Fibroblast of lung (primary cell): ENCODE results near the gene CLUH. TPM values are rescaled to one million over a fixed set of nuclear protein-coding genes. Genes with fewer than 3 reads are reported as not detected.

Experiments
- DNase-seq, 2 donors: peaks; one replicate each; pipeline versions ENCODE4 v3.0.0 to v3.0.0-alpha.2; 2010; ENCODE audit warnings: low read depth in 2 of 2
- H2AFZ ChIP-seq: 2 replicates; pipeline ENCODE4 v1.5.1; 2012; ENCODE audit warnings: low read length, control low read depth, inconsistent platforms
- H3K27ac ChIP-seq: 2 replicates; pipeline ENCODE4 v1.5.1; 2011; ENCODE audit warnings: low read length, control low read depth; ENCODE audit not compliant: insufficient read depth
- H3K27me3 ChIP-seq: 2 replicates; pipeline ENCODE4 v1.5.1; 2011; ENCODE audit warnings: mild to moderate bottlenecking, low read length; ENCODE audit not compliant: control insufficient read depth, insufficient read depth
- H3K36me3 ChIP-seq: 2 replicates; pipeline ENCODE4 v1.5.1; 2011; ENCODE audit warnings: low read length; ENCODE audit not compliant: control insufficient read depth, insufficient read depth
- H3K4me1 ChIP-seq: 2 replicates; pipeline ENCODE4 v1.5.1; 2011; ENCODE audit warnings: low read length; ENCODE audit not compliant: control insufficient read depth, insufficient read depth; ENCODE audit errors: extremely low read depth
- H3K4me2 ChIP-seq: 2 replicates; pipeline ENCODE4 v1.5.1; 2011; ENCODE audit warnings: low read length, control low read depth; ENCODE audit not compliant: insufficient read depth; ENCODE audit errors: extremely low read depth
- H3K4me3 ChIP-seq, 4 experiments: fragments of 200-600 bp in 1 of 4; sonication (generic) in 1 of 4; replicated peaks in 1 of 4; 2 replicates each; pipeline ENCODE4 v1.5.1; 2011 to 2016; ENCODE audit warnings: low read length in 4 of 4, low read depth in 3 of 4, mild to moderate bottlenecking in 3 of 4, control low read depth in 2 of 4, inconsistent platforms in 1 of 4, mixed read lengths in 1 of 4; ENCODE audit not compliant: insufficient read depth in 1 of 4; ENCODE audit errors: control extremely low read depth in 1 of 4
- H3K79me2 ChIP-seq: 2 replicates; pipeline ENCODE4 v1.5.1; 2012; ENCODE audit warnings: mild to moderate bottlenecking, low read length, inconsistent platforms; ENCODE audit not compliant: control insufficient read depth, insufficient read depth
- H3K9ac ChIP-seq: 2 replicates; pipeline ENCODE4 v1.5.1; 2011; ENCODE audit warnings: mild to moderate bottlenecking, low read length, control low read depth; ENCODE audit not compliant: insufficient read depth
- H3K9me3 ChIP-seq: 2 replicates; pipeline ENCODE4 v1.5.1; 2012; ENCODE audit warnings: low read depth, low read length; ENCODE audit not compliant: control insufficient read depth, insufficient read depth
- H4K20me1 ChIP-seq: 2 replicates; pipeline ENCODE4 v1.5.1; 2011; ENCODE audit warnings: low read length; ENCODE audit not compliant: control insufficient read depth, insufficient read depth; ENCODE audit errors: extremely low read depth
- EZH2 ChIP-seq: IDR thresholded peaks from 2 replicates; pipeline ENCODE4 v1.5.1; 2012; ENCODE audit warnings: low read length, control low read depth, mild to moderate bottlenecking; ENCODE audit errors: missing control alignments
- polyA plus RNA-seq, 2 donors: library from polyadenylated mRNA; depleted of rRNA in 1 of 2; stranded (reverse) in 1 of 2; unstranded in 1 of 2; fragments of >200 nt; gene quantifications; 2 replicates each; pipeline ENCODE4 v1.2.1, GENCODE V29; 2011 to 2012; ENCODE audit warnings: missing spikeins in 1 of 2
- total RNA-seq: library from RNA; depleted of rRNA; stranded (reverse); fragments of >200 nt; gene quantifications from 2 replicates; pipeline ENCODE4 v1.2.1, GENCODE V29; 2014
- TF ChIP-seq, protein P1 (sequence below), 2 donors: IDR thresholded peaks in 1 of 2; conservative IDR thresholded peaks in 1 of 2; 1 replicate in 1 of 2; 2 replicates in 1 of 2; pipeline ENCODE4 v1.5.1; 2011 to 2012; ENCODE audit warnings: low read length in 2 of 2, control low read depth in 1 of 2, inconsistent platforms in 1 of 2, low read depth in 1 of 2, mild to moderate bottlenecking in 1 of 2

CLUH gene
- total and polyA plus RNA-seq, 2 donors (not counting 1 experiment from before 2014, with no cell fraction given) = 10.5 to 29.4 TPM

GRCh38 chr17:2722611-2723010 is 11.0 kb upstream of the CLUH start:
- Histone ChIP-seq H3K27me3 (peaks cover 27% of the 10 kb centered on the region), H2AFZ (no peak overlapping the region), H3K9ac (no peak overlapping the region), H3K27ac (no peak overlapping the region), H4K20me1 (no peaks in the 10 kb centered on the region), H3K36me3 (no peaks in the 10 kb centered on the region), H3K9me3 (no peaks in the 10 kb centered on the region), H3K4me1 (no peaks in the 10 kb centered on the region), H3K79me2 (no peaks in the 10 kb centered on the region), H3K4me2 (no peak overlapping the region), H3K4me3 (no peak overlapping the region)
- TF ChIP-seq EZH2 = no peak
- TF ChIP-seq, protein P1, sequence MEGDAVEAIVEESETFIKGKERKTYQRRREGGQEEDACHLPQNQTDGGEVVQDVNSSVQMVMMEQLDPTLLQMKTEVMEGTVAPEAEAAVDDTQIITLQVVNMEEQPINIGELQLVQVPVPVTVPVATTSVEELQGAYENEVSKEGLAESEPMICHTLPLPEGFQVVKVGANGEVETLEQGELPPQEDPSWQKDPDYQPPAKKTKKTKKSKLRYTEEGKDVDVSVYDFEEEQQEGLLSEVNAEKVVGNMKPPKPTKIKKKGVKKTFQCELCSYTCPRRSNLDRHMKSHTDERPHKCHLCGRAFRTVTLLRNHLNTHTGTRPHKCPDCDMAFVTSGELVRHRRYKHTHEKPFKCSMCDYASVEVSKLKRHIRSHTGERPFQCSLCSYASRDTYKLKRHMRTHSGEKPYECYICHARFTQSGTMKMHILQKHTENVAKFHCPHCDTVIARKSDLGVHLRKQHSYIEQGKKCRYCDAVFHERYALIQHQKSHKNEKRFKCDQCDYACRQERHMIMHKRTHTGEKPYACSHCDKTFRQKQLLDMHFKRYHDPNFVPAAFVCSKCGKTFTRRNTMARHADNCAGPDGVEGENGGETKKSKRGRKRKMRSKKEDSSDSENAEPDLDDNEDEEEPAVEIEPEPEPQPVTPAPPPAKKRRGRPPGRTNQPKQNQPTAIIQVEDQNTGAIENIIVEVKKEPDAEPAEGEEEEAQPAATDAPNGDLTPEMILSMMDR (conservative IDR thresholded peaks at IDR 0.05 in 1 of 2, IDR thresholded peaks at IDR 0.05 in 1 of 2; ENCODE audit: low read depth in 1 of 2, low read length in 2 of 2) = no peak
- DNase-seq = no peak

DNA sequence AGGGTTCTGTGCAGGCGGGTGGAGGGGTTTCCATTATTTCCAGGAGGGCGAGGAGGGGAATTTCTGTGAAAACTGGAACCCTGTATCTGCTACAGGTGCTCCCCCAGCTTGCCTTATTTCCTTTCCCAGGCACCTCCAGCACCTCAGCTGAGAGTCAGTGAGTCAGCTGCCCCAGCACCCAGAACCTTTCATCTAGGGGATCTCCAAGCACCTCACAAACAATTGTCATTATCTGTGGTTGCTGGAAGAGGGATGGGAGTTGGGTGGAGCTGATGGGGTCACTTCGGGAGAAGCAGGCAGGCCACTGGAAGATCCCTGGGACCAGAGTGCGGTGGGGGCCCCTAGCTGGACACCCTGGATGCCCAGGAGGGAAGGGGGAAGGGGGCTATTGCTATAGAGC is 10.0 kb upstream of the CLUH start:
- Histone ChIP-seq H3K4me3 (no peak overlapping the region), H3K36me3 (no peaks in the 10 kb centered on the region), H3K9ac (no peak overlapping the region), H3K4me1 (no peaks in the 10 kb centered on the region), H3K9me3 (no peaks in the 10 kb centered on the region), H4K20me1 (no peaks in the 10 kb centered on the region), H3K27ac (no peak overlapping the region), H3K79me2 (no peaks in the 10 kb centered on the region), H2AFZ (no peak overlapping the region), H3K27me3 (peaks cover 27% of the 10 kb centered on the region), H3K4me2 (no peak overlapping the region)
- DNase-seq = no peak
- TF ChIP-seq, protein P1 (conservative IDR thresholded peaks at IDR 0.05 in 1 of 2, IDR thresholded peaks at IDR 0.05 in 1 of 2; ENCODE audit: low read depth in 1 of 2, low read length in 2 of 2) = no peak
- TF ChIP-seq EZH2 = no peak

GRCh38 chr17:2719861-2720260 is 8.3 kb upstream of the CLUH start:
- no peak overlapping the region for H3K9ac ChIP-seq
- DNase-seq = no peak
- H3K79me2 ChIP-seq = no peaks in the 10 kb centered on the region

More at GRCh38 chr17:2719861-2720260, 8.3 kb upstream of the CLUH start:
- H3K4me2 ChIP-seq = no peak overlapping the region
- H3K27me3 ChIP-seq = peaks cover 21% of the 10 kb centered on the region
- TF ChIP-seq EZH2 = no peak
- TF ChIP-seq, protein P1 (conservative IDR thresholded peaks at IDR 0.05 in 1 of 2, IDR thresholded peaks at IDR 0.05 in 1 of 2; ENCODE audit: low read depth in 1 of 2, low read length in 2 of 2) = no peak
- H3K27ac ChIP-seq = no peak overlapping the region
- no peaks in the 10 kb centered on the region for H3K36me3 ChIP-seq
- H4K20me1 ChIP-seq = no peaks in the 10 kb centered on the region
- no peak overlapping the region for H2AFZ ChIP-seq
- H3K4me1 ChIP-seq = no peaks in the 10 kb centered on the region
- H3K9me3 ChIP-seq = no peaks in the 10 kb centered on the region
- no peak overlapping the region for H3K4me3 ChIP-seq
